PC-3 (cell line): ENCODE data around the gene ZNF616.

Source experiments
- CTCF ChIP-seq: fragments of 300-600 bp; sonication (generic); conservative IDR thresholded peaks from 2 replicates; pipeline ENCODE4 v1.5.1; 2017; ENCODE audit warnings: antibody characterized with exemption, low read depth, mild to moderate bottlenecking, low read length
- EZH2 ChIP-seq: fragments of 300-600 bp; sonication (generic); IDR thresholded peaks from one replicate; pipeline ENCODE4 v1.6.1; 2017; ENCODE audit warnings: antibody characterized with exemption, mild to moderate bottlenecking, low read length; ENCODE audit not compliant: unreplicated experiment
- EZH2phosphoT487 ChIP-seq: fragments of 300-600 bp; sonication (generic); IDR thresholded peaks from 2 replicates; pipeline ENCODE4 v1.6.1; 2018; ENCODE audit warnings: mild to moderate bottlenecking, antibody characterized with exemption, low read length, borderline replicate concordance

- TF ChIP-seq EZH2 (no peak), CTCF (no peak), EZH2phosphoT487 (no peak)
Measured at GRCh38 chr19:52170863-52171320, 31.2 kb upstream of the ZNF616 start.
